ENCODE measurements around the gene RPSA. TPM values are rescaled to one million over a fixed set of nuclear protein-coding genes. Genes with fewer than 3 reads are reported as not detected.

RPSA gene
- total RNA-seq, 1 experiment from 2014 or later = 2,455 TPM

DNA sequence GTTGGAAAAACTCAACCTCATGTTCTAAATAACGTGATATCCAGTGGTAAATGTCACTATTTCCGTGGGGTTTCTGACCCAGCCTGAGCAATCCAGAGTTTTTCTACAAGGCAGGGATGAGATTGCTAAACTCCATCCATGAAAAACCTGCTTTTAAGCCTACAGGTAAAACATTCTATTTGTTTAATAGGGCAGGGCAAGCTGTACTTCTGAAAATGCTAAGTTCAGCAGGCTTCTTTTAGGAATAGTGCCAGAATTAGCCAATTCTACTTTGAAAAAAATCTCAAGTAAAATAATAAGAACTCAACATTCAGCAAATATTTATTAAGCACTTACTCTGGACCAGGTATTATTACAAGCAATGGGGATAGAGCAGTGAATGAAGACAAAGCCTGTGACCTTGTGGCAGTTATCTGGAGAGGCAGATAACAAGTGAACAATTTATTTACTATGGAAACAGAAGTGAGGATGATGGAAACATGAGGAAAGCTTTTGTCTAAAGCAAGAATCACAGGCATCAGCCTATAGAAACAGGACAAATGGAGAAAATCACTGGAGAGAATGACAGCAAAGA, 13.3 kb downstream of the RPSA start (continued):
- TF ChIP-seq, protein P1, sequence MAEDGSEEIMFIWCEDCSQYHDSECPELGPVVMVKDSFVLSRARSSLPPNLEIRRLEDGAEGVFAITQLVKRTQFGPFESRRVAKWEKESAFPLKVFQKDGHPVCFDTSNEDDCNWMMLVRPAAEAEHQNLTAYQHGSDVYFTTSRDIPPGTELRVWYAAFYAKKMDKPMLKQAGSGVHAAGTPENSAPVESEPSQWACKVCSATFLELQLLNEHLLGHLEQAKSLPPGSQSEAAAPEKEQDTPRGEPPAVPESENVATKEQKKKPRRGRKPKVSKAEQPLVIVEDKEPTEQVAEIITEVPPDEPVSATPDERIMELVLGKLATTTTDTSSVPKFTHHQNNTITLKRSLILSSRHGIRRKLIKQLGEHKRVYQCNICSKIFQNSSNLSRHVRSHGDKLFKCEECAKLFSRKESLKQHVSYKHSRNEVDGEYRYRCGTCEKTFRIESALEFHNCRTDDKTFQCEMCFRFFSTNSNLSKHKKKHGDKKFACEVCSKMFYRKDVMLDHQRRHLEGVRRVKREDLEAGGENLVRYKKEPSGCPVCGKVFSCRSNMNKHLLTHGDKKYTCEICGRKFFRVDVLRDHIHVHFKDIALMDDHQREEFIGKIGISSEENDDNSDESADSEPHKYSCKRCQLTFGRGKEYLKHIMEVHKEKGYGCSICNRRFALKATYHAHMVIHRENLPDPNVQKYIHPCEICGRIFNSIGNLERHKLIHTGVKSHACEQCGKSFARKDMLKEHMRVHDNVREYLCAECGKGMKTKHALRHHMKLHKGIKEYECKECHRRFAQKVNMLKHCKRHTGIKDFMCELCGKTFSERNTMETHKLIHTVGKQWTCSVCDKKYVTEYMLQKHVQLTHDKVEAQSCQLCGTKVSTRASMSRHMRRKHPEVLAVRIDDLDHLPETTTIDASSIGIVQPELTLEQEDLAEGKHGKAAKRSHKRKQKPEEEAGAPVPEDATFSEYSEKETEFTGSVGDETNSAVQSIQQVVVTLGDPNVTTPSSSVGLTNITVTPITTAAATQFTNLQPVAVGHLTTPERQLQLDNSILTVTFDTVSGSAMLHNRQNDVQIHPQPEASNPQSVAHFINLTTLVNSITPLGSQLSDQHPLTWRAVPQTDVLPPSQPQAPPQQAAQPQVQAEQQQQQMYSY (CRISPR knock-in tag; IDR thresholded peaks at IDR 0.05) = no peak
- TF ChIP-seq TCF7 (CRISPR knock-in tag; IDR thresholded peaks at IDR 0.05; ENCODE audit: low read depth) = no peak
- TF ChIP-seq, protein P2, sequence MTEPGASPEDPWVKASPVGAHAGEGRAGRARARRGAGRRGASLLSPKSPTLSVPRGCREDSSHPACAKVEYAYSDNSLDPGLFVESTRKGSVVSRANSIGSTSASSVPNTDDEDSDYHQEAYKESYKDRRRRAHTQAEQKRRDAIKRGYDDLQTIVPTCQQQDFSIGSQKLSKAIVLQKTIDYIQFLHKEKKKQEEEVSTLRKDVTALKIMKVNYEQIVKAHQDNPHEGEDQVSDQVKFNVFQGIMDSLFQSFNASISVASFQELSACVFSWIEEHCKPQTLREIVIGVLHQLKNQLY (CRISPR knock-in tag; IDR thresholded peaks at IDR 0.05) = no peak
- TF ChIP-seq, protein P3, sequence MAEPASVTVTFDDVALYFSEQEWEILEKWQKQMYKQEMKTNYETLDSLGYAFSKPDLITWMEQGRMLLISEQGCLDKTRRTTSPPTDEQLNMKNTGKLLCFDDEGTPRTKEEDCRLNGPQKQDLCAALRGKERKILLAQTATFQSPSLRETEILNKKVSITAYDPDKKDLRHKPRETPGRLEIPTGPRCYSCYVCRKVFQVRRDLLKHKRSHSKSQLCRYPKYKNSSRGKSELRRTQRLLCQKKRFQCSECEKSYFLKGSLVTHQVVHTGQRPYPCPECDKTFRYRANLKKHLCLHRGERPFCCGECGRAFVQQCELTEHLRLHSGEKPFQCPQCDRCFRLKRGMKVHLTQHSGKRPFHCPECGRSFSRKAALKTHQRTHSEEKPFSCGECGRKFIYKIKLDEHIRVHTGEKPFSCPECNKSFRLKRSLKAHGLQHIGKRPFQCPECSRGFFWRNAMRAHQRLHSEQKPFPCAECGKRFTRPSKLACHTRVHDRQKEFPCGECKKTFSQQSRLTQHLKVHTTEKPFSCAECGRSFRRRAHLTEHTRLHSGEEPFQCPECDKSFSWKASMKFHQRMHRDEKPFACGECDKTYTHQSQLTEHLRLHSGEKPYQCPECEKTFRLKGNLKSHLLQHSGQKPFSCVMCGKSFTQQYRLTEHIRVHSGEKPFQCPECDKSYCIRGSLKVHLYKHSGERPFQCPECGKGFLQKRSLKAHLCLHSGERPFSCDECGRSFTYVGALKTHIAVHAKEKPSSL (CRISPR knock-in tag; conservative IDR thresholded peaks at IDR 0.05) = no peak
- TF ChIP-seq ZNF121 (CRISPR knock-in tag; IDR thresholded peaks at IDR 0.05) = no peak
- TF ChIP-seq MYBL2 (CRISPR knock-in tag; IDR thresholded peaks at IDR 0.05) = no peak
- TF ChIP-seq ZNF219 (CRISPR knock-in tag; IDR thresholded peaks at IDR 0.05; ENCODE audit: borderline replicate concordance) = no peak

DNA sequence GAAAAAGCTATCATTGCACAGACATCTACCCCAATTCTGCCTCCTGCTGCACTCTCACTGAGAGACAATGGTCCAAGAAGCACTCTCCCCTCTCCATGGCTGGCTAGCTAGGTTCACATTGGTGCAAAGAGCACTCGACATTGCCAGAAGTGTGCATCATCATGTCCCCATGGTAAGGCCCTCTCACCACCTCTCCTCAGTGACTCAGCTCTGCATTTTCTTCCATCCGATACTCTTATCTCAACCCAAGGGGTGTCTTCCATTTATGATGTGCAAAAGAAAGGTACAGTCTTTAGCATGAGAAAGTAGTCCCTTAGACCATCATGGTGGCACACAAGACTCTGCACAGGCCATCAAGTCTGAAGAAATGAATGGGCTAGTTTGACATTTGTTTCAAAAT, 14.0 kb downstream of the RPSA start:
- ATAC-seq = no peak
- H3K9me3 Mint-ChIP-seq = peaks cover 5% of the 10 kb centered on the region; the same call in 1 of the 2 replicates
- H3K4me3 Mint-ChIP-seq = no peak overlapping the region
- TF ChIP-seq, protein P4, sequence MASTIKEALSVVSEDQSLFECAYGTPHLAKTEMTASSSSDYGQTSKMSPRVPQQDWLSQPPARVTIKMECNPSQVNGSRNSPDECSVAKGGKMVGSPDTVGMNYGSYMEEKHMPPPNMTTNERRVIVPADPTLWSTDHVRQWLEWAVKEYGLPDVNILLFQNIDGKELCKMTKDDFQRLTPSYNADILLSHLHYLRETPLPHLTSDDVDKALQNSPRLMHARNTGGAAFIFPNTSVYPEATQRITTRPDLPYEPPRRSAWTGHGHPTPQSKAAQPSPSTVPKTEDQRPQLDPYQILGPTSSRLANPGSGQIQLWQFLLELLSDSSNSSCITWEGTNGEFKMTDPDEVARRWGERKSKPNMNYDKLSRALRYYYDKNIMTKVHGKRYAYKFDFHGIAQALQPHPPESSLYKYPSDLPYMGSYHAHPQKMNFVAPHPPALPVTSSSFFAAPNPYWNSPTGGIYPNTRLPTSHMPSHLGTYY (CRISPR knock-in tag; IDR thresholded peaks at IDR 0.05) = no peak
- TF ChIP-seq TEAD4 (CRISPR knock-in tag; IDR thresholded peaks at IDR 0.05) (no peak), OVOL2 (CRISPR knock-in tag; IDR thresholded peaks at IDR 0.05; ENCODE audit: borderline replicate concordance) (no peak), SOX15 (CRISPR knock-in tag; IDR thresholded peaks at IDR 0.05) (no peak), GRHL2 (CRISPR knock-in tag; IDR thresholded peaks at IDR 0.05; ENCODE audit: insufficient replicate concordance, severe bottlenecking) (no peak), NFE2L1 (CRISPR knock-in tag; IDR thresholded peaks at IDR 0.05) (no peak), ETV6 (CRISPR knock-in tag; IDR thresholded peaks at IDR 0.05) (no peak), ZNF416 (CRISPR knock-in tag; IDR thresholded peaks at IDR 0.05) (no peak), ZBTB21 (CRISPR knock-in tag; IDR thresholded peaks at IDR 0.05; ENCODE audit: borderline replicate concordance) (no peak), FOXP1 (CRISPR knock-in tag; IDR thresholded peaks at IDR 0.05; ENCODE audit: borderline replicate concordance) (no peak)
- TF ChIP-seq, protein P2 (CRISPR knock-in tag; IDR thresholded peaks at IDR 0.05) = no peak
- TF ChIP-seq, protein P5, sequence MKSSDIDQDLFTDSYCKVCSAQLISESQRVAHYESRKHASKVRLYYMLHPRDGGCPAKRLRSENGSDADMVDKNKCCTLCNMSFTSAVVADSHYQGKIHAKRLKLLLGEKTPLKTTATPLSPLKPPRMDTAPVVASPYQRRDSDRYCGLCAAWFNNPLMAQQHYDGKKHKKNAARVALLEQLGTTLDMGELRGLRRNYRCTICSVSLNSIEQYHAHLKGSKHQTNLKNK (CRISPR knock-in tag; IDR thresholded peaks at IDR 0.05) = no peak
- TF ChIP-seq, protein P6, sequence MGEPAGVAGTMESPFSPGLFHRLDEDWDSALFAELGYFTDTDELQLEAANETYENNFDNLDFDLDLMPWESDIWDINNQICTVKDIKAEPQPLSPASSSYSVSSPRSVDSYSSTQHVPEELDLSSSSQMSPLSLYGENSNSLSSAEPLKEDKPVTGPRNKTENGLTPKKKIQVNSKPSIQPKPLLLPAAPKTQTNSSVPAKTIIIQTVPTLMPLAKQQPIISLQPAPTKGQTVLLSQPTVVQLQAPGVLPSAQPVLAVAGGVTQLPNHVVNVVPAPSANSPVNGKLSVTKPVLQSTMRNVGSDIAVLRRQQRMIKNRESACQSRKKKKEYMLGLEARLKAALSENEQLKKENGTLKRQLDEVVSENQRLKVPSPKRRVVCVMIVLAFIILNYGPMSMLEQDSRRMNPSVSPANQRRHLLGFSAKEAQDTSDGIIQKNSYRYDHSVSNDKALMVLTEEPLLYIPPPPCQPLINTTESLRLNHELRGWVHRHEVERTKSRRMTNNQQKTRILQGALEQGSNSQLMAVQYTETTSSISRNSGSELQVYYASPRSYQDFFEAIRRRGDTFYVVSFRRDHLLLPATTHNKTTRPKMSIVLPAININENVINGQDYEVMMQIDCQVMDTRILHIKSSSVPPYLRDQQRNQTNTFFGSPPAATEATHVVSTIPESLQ (CRISPR knock-in tag; IDR thresholded peaks at IDR 0.05) = no peak
- TF ChIP-seq, protein P7, sequence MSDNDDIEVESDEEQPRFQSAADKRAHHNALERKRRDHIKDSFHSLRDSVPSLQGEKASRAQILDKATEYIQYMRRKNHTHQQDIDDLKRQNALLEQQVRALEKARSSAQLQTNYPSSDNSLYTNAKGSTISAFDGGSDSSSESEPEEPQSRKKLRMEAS (CRISPR knock-in tag; IDR thresholded peaks at IDR 0.05) = no peak
- TF ChIP-seq, protein P8, sequence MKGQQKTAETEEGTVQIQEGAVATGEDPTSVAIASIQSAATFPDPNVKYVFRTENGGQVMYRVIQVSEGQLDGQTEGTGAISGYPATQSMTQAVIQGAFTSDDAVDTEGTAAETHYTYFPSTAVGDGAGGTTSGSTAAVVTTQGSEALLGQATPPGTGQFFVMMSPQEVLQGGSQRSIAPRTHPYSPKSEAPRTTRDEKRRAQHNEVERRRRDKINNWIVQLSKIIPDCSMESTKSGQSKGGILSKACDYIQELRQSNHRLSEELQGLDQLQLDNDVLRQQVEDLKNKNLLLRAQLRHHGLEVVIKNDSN (CRISPR knock-in tag; IDR thresholded peaks at IDR 0.05) = no peak
- ChIA-PET POLR2A (no interaction called here), CTCF (no interaction called here)
- no peak overlapping the region for H3K27ac Mint-ChIP-seq
- peaks cover 21% of the 10 kb centered on the region for H3K4me1 Mint-ChIP-seq
- H3K36me3 Mint-ChIP-seq = peaks cover 2% of the 10 kb centered on the region; the same call in 1 of the 2 replicates
- no peaks in the 10 kb centered on the region; the same call in 1 of the 2 replicates for H3K27me3 Mint-ChIP-seq (ENCODE audit: low read depth)
- no peak for DNase-seq (ENCODE audit: low spot score)

All from WTC11 (cell line).